H1 (cell line): Measurements from ENCODE around the gene BAX. TPM values are rescaled to one million over a fixed set of nuclear protein-coding genes. Genes with fewer than 3 reads are reported as not detected.

Source experiments
- CBX5 ChIP-seq: fragments of 300-800, 300-1000 bp; sonication (generic); IDR thresholded peaks from 2 replicates; pipeline ENCODE4 v1.7.1; 2016; ENCODE audit warnings: antibody characterized with exemption, low read length, low read depth
- CHD1 ChIP-seq: IDR thresholded peaks from 2 replicates; pipeline ENCODE4 v1.6.1; 2012; ENCODE audit warnings: low read depth, low read length, improper control_type of control experiment
- CHD2 ChIP-seq: IDR thresholded peaks from 2 replicates; pipeline ENCODE4 v1.6.1; 2012; ENCODE audit warnings: low read length, improper control_type of control experiment
- CREB1 ChIP-seq: IDR thresholded peaks from 2 replicates; pipeline ENCODE4 v1.6.1; 2012; ENCODE audit warnings: inconsistent platforms
- CTBP2 ChIP-seq: IDR thresholded peaks from 2 replicates; pipeline ENCODE4 v1.7.0; 2011; ENCODE audit warnings: borderline replicate concordance, mild to moderate bottlenecking, moderate library complexity, mixed read lengths, low read length; ENCODE audit not compliant: insufficient read depth, insufficient read length
- HDAC6 ChIP-seq: IDR thresholded peaks from one replicate; pipeline ENCODE4 v1.7.1; 2012; ENCODE audit warnings: low read depth, mild to moderate bottlenecking, inconsistent platforms, low read length, moderate library complexity
- JUN ChIP-seq: IDR thresholded peaks from 2 replicates; pipeline ENCODE4 v1.6.1; 2011; ENCODE audit warnings: low read depth, mild to moderate bottlenecking, improper control_type of control experiment, low read length
- JUND ChIP-seq: IDR thresholded peaks from 2 replicates; pipeline ENCODE4 v1.6.1; 2011; ENCODE audit warnings: mild to moderate bottlenecking, improper control_type of control experiment, low read length
- KDM5A ChIP-seq: fragments of 200-600 bp; IDR thresholded peaks from 2 replicates; pipeline ENCODE4 v1.7.1; 2012; ENCODE audit warnings: mild to moderate bottlenecking, low read length, inconsistent platforms, mixed read lengths
- MAFK ChIP-seq: IDR thresholded peaks from 2 replicates; pipeline ENCODE4 v1.6.1; 2012; ENCODE audit warnings: low read depth, mild to moderate bottlenecking, improper control_type of control experiment, low read length
- POLR2A ChIP-seq, 2 experiments: IDR thresholded peaks; 1 replicate in 1 of 2; 2 replicates in 1 of 2; pipeline ENCODE4 v1.6.1; 2011; ENCODE audit warnings: low read depth in 2 of 2, low read length in 2 of 2, mild to moderate bottlenecking in 2 of 2; ENCODE audit errors: control extremely low read depth in 1 of 2
- POLR2AphosphoS5 ChIP-seq: IDR thresholded peaks from 2 replicates; pipeline ENCODE4 v1.6.1; 2011; ENCODE audit warnings: low read depth, low read length
- POU5F1 ChIP-seq: IDR thresholded peaks from 2 replicates; pipeline ENCODE4 v1.6.1; 2011; ENCODE audit warnings: low read depth, mild to moderate bottlenecking, low read length, moderate library complexity
- RAD21 ChIP-seq, 2 experiments: IDR thresholded peaks in 1 of 2; conservative IDR thresholded peaks in 1 of 2; 2 replicates each; pipeline ENCODE4 v1.6.1; 2011; ENCODE audit warnings: low read depth in 2 of 2, low read length in 2 of 2, improper control_type of control experiment in 1 of 2, inconsistent platforms in 1 of 2, mild to moderate bottlenecking in 1 of 2, moderate library complexity in 1 of 2
- RFX5 ChIP-seq: IDR thresholded peaks from 2 replicates; pipeline ENCODE4 v1.6.1; 2011; ENCODE audit warnings: low read depth, low read length, improper control_type of control experiment, borderline replicate concordance
- RNF2 ChIP-seq: fragments of 200-900, 300-1000 bp; sonication (generic); IDR thresholded peaks from 2 replicates; pipeline ENCODE4 v1.7.1; 2016; ENCODE audit warnings: borderline replicate concordance, low read depth, mild to moderate bottlenecking, antibody characterized with exemption, low read length; ENCODE audit not compliant: poor library complexity, severe bottlenecking; ENCODE audit errors: missing control alignments
- RXRA ChIP-seq: IDR thresholded peaks from 2 replicates; pipeline ENCODE4 v1.6.1; 2011; ENCODE audit warnings: low read depth, mild to moderate bottlenecking, low read length, moderate library complexity; ENCODE audit not compliant: insufficient read depth
- SIRT6 ChIP-seq: IDR thresholded peaks from one replicate; pipeline ENCODE4 v1.7.1; 2012; ENCODE audit warnings: low read length, inconsistent platforms
- SP1 ChIP-seq: IDR thresholded peaks from 2 replicates; pipeline ENCODE4 v1.6.1; 2011; ENCODE audit warnings: low read depth, low read length
- SRF ChIP-seq: IDR thresholded peaks from 2 replicates; pipeline ENCODE4 v1.6.1; 2011; ENCODE audit warnings: mild to moderate bottlenecking, low read depth, low read length, moderate library complexity
- TAF7 ChIP-seq: optimal IDR thresholded peaks from 2 replicates; pipeline ENCODE3; 2011; ENCODE audit warnings: low read depth, mild to moderate bottlenecking, inconsistent platforms, low read length, moderate library complexity, borderline replicate concordance
- TEAD4 ChIP-seq: IDR thresholded peaks from 2 replicates; pipeline ENCODE4 v1.6.1; 2012; ENCODE audit warnings: low read depth, low read length, inconsistent platforms, mixed read lengths
- ZNF274 ChIP-seq: IDR thresholded peaks from 2 replicates; pipeline ENCODE4 v1.7.0; 2012; ENCODE audit warnings: low read length, borderline replicate concordance; ENCODE audit errors: extremely low read depth
- polyA plus RNA-seq, 7 experiments: library from polyadenylated mRNA; depleted of rRNA in 3 of 7; stranded (reverse) in 5 of 7; unstranded in 2 of 7; fragments of >200 nt in 5 of 7; fragments of 200-250 nt in 2 of 7; gene quantifications; 1 replicate in 5 of 7; 2 replicates in 1 of 7; 4 replicates in 1 of 7; pipeline versions ENCODE4 v1.2.1 to v1.2.3, GENCODE V29; 2011 to 2013; ENCODE audit warnings: missing spikeins in 2 of 7, mixed read lengths in 2 of 7
- total RNA-seq: library from RNA; stranded (reverse); fragmentation: NEBNext Ultra II Directional; extraction: Animal tissue kit (Norgen Biotek cat#: 25700); gene quantifications from 2 replicates; pipeline ENCODE4 v1.2.1, GENCODE V29; 2021
- TF ChIP-seq, protein P1 (sequence below): IDR thresholded peaks from 2 replicates; pipeline ENCODE4 v1.6.1; 2012; ENCODE audit warnings: inconsistent platforms
- TF ChIP-seq, protein P2 (sequence below): IDR thresholded peaks from 2 replicates; pipeline ENCODE4 v1.6.1; 2012; ENCODE audit warnings: inconsistent platforms

Gene BAX
- total and polyA plus RNA-seq, 2 of the 8 experiments (the other 6 are each of a cell fraction or from before 2014, with no cell fraction given), result 257 to 346 TPM

DNA sequence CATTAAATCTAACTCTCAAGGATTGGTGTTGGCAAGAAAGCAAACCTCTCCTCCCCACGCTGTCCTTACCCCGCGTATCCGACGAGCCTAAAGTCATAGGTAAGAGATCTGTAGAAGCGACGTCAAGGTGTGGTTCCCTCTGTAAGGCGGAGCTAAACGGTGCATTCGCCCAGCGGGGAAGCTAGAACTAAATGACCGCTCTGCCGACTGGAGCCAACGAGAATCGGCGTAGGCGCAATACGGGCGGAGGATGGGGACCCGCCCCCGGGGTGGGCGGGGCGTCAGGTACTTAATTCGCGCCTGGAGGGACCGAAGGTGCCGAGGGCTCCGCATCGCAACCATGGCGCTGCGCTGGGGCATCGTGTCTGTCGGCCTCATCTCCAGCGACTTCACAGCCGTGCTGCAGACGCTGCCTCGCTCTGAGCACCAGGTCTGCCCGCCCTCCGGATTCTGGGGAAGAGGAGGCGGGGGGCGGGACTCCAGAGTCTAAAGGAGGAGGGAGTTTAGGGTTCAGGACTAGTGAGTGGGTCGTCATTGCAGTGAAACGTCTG is 21.2 kb upstream of the BAX start, which contains the start of gene DHDH (continued):
- TF ChIP-seq RXRA (no peak), RNF2 (no peak), CHD2 (no peak), POLR2AphosphoS5 (peak; percentile 68; the same call in 1 of the 2 replicates), CREB1 (peak; percentile 14; the same call in 1 of the 2 replicates), POLR2A (IDR thresholded peaks at IDR 0.05; ENCODE audit: control extremely low read depth in 1 of 2, low read depth in 2 of 2, low read length in 2 of 2) (peak in 1 of 2 experiments; percentile 73; a peak in 2 of 3 replicates), CHD1 (no peak), JUN (no peak), JUND (no peak), CBX5 (no peak), TAF7 (no peak), KDM5A (no peak), SRF (no peak), ZNF274 (no peak), HDAC6 (no peak), SIRT6 (no peak), MAFK (no peak), RAD21 (IDR thresholded peaks at IDR 0.05 in 1 of 2, conservative IDR thresholded peaks at IDR 0.05 in 1 of 2; ENCODE audit: low read depth in 2 of 2, low read length in 2 of 2) (no peak), SP1 (peak; percentile 63), POU5F1 (no peak), TEAD4 (no peak), RFX5 (no peak), CTBP2 (no peak)
- TF ChIP-seq, protein P1, sequence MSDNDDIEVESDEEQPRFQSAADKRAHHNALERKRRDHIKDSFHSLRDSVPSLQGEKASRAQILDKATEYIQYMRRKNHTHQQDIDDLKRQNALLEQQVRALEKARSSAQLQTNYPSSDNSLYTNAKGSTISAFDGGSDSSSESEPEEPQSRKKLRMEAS, result peak; percentile 87
- TF ChIP-seq, protein P2, sequence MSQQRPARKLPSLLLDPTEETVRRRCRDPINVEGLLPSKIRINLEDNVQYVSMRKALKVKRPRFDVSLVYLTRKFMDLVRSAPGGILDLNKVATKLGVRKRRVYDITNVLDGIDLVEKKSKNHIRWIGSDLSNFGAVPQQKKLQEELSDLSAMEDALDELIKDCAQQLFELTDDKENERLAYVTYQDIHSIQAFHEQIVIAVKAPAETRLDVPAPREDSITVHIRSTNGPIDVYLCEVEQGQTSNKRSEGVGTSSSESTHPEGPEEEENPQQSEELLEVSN, result peak; percentile 75
